ENCODE data around the gene TMCC2.

The TMCC2 gene

DNA sequence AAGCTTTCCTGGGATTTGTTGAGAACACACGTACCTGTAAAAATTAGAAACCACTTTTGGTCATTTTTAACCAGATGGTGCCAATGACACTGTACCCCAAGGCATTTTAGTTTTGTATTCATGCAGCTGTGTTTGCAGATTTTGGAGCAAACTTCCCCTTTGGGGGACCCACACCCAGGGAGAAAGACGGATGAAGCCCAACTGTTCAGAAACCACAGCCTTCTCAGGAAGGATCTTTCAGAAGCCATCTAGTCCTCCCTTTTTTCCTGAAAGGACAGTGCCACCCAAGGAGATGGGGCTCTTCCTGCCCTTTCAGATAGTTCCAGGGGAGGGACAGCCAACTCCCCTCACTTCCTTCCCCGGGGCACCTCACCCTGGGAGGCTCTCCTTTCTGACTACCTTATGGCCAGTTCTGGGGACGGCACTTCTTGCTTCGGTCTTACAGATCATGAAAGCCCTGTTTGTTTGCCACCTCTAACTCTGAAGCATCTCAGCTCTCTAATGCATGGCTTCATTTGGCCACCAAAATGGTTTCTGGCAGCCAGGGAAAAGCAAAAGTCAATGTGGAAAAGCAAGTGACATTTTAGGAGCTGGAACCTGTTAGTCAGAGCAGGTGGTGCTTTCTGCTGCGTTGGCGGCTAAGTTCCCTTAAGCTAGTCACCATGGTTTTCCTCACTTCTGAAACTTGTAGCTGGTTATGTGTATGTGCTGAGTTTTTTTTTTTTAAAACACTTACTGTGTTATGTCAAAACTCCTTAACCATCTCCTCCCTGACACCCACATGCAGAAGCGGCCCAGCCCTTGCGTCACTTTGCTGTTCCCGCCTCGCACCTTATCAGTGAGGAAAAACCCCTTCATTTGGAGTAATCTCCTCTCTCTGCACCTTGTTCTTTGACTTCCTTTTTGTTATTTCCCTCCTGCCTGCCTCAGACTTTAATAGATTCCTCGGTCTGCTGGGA lies 10.1 kb downstream of the TMCC2 start:
- Histone ChIP-seq H3K27me3 (ENCODE audit: control insufficient read depth in 1 of 2, insufficient read depth in 2 of 2, low read length in 2 of 2) (no peaks in the 10 kb centered on the region), H3K4me3 (ENCODE audit: low read depth in 1 of 2, low read length in 2 of 2) (no peak overlapping the region), H3K9me3 (ENCODE audit: control insufficient read depth in 1 of 2, low read length in 2 of 2) (no peaks in the 10 kb centered on the region), H3K9ac (ENCODE audit: low read depth in 1 of 2, low read length in 2 of 2) (no peak overlapping the region), H3K27ac (ENCODE audit: low read depth, low read length) (no peak overlapping the region), H3K4me1 (ENCODE audit: control insufficient read depth in 1 of 2, insufficient read depth in 2 of 2, low read length in 2 of 2) (no peaks in the 10 kb centered on the region), H3K36me3 (ENCODE audit: control insufficient read depth in 1 of 2, insufficient read depth in 2 of 2, low read length in 2 of 2) (no peaks in the 10 kb centered on the region)

DNA sequence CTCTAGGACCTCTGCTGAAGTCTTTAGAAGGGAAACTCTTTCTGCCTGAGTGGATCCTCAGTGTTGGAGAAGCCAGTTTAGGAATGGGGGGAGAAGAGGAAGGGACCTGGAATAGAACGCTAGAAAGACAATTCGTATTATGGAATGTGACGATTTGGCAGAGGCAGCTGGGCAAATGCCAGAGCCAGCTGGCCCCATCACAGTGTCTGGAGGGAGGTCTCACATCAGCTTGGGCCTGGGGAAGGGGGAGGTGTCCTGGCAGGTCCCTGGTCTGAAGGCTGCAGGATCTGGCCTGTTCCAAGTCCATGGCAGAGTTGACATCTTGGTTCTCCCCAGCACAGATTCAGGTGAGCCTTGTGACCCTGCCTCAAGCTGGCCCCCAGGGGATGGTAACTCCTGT lies 11.3 kb downstream of the TMCC2 start:
- no peaks in the 10 kb centered on the region for H3K27me3 ChIP-seq (ENCODE audit: control insufficient read depth in 1 of 2, insufficient read depth in 2 of 2, low read length in 2 of 2)
- no peaks in the 10 kb centered on the region for H3K36me3 ChIP-seq (ENCODE audit: control insufficient read depth in 1 of 2, insufficient read depth in 2 of 2, low read length in 2 of 2)
- no peaks in the 10 kb centered on the region for H3K4me1 ChIP-seq (ENCODE audit: control insufficient read depth in 1 of 2, insufficient read depth in 2 of 2, low read length in 2 of 2)
- H3K9ac ChIP-seq (ENCODE audit: low read depth in 1 of 2, low read length in 2 of 2): no peak overlapping the region
- no peak overlapping the region for H3K27ac ChIP-seq (ENCODE audit: low read depth, low read length)
- H3K4me3 ChIP-seq (ENCODE audit: low read depth in 1 of 2, low read length in 2 of 2): no peak overlapping the region
- no peaks in the 10 kb centered on the region for H3K9me3 ChIP-seq (ENCODE audit: control insufficient read depth in 1 of 2, low read length in 2 of 2)

DNA sequence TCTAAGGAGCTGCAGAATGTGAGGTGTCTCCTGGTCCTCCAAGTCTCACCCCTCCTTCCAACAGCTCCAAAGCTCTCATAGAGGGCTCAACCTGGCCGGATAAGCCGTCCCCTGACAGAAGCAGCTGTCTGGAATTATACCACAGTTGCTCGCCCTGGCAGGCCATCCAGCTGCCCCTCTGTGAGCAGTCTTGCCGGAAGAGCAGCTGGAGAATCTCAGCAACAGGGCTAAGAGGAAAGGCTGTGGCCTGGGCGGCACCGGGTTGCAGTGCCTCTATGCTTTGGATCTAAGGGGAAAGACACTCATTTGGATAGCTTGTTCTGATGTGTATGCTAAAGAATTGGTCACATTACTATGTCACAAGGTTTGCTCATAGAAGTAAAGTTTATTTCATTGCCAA lies 12.4 kb downstream of the TMCC2 start:
- Histone ChIP-seq H3K9ac (ENCODE audit: low read depth in 1 of 2, low read length in 2 of 2) (no peak overlapping the region), H3K4me1 (ENCODE audit: control insufficient read depth in 1 of 2, insufficient read depth in 2 of 2, low read length in 2 of 2) (no peaks in the 10 kb centered on the region), H3K27ac (ENCODE audit: low read depth, low read length) (no peak overlapping the region), H3K4me3 (ENCODE audit: low read depth in 1 of 2, low read length in 2 of 2) (no peak overlapping the region), H3K36me3 (ENCODE audit: control insufficient read depth in 1 of 2, insufficient read depth in 2 of 2, low read length in 2 of 2) (no peaks in the 10 kb centered on the region), H3K27me3 (ENCODE audit: control insufficient read depth in 1 of 2, insufficient read depth in 2 of 2, low read length in 2 of 2) (no peaks in the 10 kb centered on the region), H3K9me3 (ENCODE audit: control insufficient read depth in 1 of 2, low read length in 2 of 2) (no peaks in the 10 kb centered on the region)

DNA sequence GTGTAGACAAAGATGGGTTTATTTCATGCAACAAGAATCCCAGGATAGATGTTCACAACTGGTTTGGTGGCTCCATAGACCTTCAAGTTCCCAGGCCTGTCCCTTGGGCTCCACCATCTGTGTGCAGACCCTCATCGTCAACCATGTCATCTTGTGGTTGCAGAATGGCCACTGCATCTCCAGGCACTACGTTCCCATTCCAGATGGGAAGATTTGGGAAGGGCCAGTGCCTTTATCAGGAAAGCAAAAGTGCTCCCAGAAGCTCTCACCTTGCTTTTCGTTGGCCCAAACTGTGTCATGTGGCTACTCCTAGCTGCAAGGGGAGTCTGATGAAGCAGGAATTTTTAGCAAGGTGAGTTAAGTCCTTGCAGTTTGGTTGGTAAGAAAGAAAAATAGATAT lies 12.8 kb downstream of the TMCC2 start:
- H3K36me3 ChIP-seq (ENCODE audit: control insufficient read depth in 1 of 2, insufficient read depth in 2 of 2, low read length in 2 of 2): no peaks in the 10 kb centered on the region
- H3K4me3 ChIP-seq (ENCODE audit: low read depth in 1 of 2, low read length in 2 of 2): no peak overlapping the region
- H3K9me3 ChIP-seq (ENCODE audit: control insufficient read depth in 1 of 2, low read length in 2 of 2): no peaks in the 10 kb centered on the region
- no peak overlapping the region for H3K9ac ChIP-seq (ENCODE audit: low read depth in 1 of 2, low read length in 2 of 2)
- no peaks in the 10 kb centered on the region for H3K4me1 ChIP-seq (ENCODE audit: control insufficient read depth in 1 of 2, insufficient read depth in 2 of 2, low read length in 2 of 2)
- no peaks in the 10 kb centered on the region for H3K27me3 ChIP-seq (ENCODE audit: control insufficient read depth in 1 of 2, insufficient read depth in 2 of 2, low read length in 2 of 2)
- H3K27ac ChIP-seq (ENCODE audit: low read depth, low read length): no peak overlapping the region

DNA sequence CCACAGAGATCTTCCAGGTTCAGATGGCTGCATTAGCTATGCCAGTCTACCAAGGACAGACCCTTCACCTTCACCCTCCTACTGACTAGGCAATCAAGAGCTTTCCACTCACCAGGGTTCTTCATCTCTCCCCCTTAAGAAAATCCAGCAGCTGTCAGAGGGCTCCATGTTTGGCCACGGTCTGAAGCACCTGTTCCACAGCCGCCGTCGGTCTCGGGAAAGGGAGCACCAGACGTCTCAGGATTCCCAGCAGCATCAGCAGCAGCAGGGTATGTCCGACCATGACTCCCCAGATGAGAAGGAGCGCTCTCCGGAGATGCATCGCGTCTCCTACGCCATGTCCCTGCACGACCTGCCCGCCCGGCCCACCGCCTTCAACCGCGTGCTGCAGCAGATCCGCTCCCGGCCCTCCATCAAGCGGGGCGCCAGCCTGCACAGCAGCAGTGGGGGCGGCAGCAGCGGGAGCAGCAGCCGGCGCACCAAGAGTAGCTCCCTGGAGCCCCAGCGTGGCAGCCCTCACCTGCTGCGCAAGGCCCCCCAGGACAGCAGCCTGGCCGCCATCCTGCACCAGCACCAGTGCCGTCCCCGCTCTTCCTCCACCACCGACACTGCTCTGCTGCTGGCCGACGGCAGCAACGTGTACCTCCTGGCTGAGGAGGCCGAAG lies 13.8 kb downstream of the TMCC2 start:
- Histone ChIP-seq H3K4me1 (ENCODE audit: control insufficient read depth in 1 of 2, insufficient read depth in 2 of 2, low read length in 2 of 2) (peaks cover 0 to under 1% of the 10 kb centered on the region in 2 donors), H3K4me3 (ENCODE audit: low read depth in 1 of 2, low read length in 2 of 2) (no peak overlapping the region), H3K27me3 (ENCODE audit: control insufficient read depth in 1 of 2, insufficient read depth in 2 of 2, low read length in 2 of 2) (no peaks in the 10 kb centered on the region), H3K9me3 (ENCODE audit: control insufficient read depth in 1 of 2, low read length in 2 of 2) (no peaks in the 10 kb centered on the region), H3K27ac (ENCODE audit: low read depth, low read length) (no peak overlapping the region), H3K36me3 (ENCODE audit: control insufficient read depth in 1 of 2, insufficient read depth in 2 of 2, low read length in 2 of 2) (no peaks in the 10 kb centered on the region), H3K9ac (ENCODE audit: low read depth in 1 of 2, low read length in 2 of 2) (no peak overlapping the region)

DNA sequence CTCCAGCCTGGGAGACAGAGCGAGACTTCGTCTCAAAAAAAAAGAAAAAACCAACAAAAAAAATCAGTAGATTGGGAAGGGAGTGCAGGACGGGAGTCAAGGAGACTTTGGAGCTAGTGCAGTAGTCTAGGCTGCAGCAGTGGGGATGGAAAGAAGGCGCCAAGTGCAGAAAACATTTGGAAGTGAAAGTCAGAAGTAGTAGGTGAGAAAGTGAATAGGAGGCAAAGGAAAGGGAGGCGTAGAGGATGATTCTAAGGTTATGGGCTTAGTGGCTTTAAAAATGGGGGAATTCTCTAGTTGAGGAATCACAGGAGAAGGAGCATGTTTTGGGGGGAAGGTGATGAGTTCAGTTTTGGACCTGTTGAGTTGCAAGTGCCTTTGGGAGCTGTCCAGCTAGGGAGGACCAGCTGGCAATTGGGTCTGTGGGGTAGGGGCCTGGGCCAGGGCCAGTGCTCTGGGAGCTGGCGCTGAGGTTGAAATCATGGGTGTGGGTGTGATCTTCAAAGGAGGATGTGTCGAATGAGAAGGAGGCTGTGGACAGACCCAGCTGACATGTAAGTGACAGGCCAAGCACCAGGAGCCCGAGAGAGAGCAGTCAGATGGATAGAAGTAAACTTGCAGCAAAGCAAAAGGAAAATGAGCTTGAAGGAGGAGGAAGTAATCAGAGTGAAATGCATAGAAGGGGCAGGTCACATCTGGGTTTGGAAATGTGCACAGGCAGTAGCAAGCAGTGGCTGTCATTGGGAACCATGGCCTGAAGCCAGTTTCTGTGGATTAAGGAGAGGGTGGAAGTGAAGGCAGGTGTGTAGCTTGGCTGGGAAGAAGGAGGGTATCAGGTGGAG lies 15.8 kb downstream of the TMCC2 start:
- no peaks in the 10 kb centered on the region for H3K9me3 ChIP-seq (ENCODE audit: control insufficient read depth in 1 of 2, low read length in 2 of 2)
- peaks cover 9 to 11% of the 10 kb centered on the region in 2 donors for H3K4me1 ChIP-seq (ENCODE audit: control insufficient read depth in 1 of 2, insufficient read depth in 2 of 2, low read length in 2 of 2)
- no peak overlapping the region for H3K9ac ChIP-seq (ENCODE audit: low read depth in 1 of 2, low read length in 2 of 2)
- H3K36me3 ChIP-seq (ENCODE audit: control insufficient read depth in 1 of 2, insufficient read depth in 2 of 2, low read length in 2 of 2): no peaks in the 10 kb centered on the region
- H3K27ac ChIP-seq (ENCODE audit: low read depth, low read length): no peak overlapping the region
- no peaks in the 10 kb centered on the region for H3K27me3 ChIP-seq (ENCODE audit: control insufficient read depth in 1 of 2, insufficient read depth in 2 of 2, low read length in 2 of 2)
- H3K4me3 ChIP-seq (ENCODE audit: low read depth in 1 of 2, low read length in 2 of 2): no peak overlapping the region

DNA sequence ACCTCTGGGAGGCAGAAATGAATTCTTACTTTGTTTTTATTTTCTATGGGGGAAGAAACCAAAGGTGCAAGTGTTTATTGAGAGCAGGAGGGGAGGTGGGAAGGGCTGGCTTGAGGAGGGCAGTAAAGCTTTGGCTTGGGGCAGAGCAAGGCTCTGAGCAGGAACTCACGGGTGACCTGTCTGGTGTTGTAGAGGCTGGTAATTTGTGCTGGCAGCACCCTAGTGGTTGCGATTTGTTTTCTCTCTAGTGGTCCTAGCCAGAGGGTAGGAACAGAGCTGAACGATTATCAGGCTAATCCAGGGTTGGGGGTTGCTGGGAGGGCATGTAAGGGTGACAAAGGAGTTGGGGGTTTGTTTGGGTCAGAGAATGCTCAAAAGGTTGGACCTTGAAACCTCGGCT lies 16.6 kb downstream of the TMCC2 start:
- no peaks in the 10 kb centered on the region for H3K36me3 ChIP-seq (ENCODE audit: control insufficient read depth in 1 of 2, insufficient read depth in 2 of 2, low read length in 2 of 2)
- H3K4me1 ChIP-seq (ENCODE audit: control insufficient read depth in 1 of 2, insufficient read depth in 2 of 2, low read length in 2 of 2): peaks cover 17% of the 10 kb centered on the region in 2 donors
- H3K4me3 ChIP-seq (ENCODE audit: low read depth in 1 of 2, low read length in 2 of 2): no peak overlapping the region
- no peak overlapping the region for H3K9ac ChIP-seq (ENCODE audit: low read depth in 1 of 2, low read length in 2 of 2)
- no peaks in the 10 kb centered on the region for H3K9me3 ChIP-seq (ENCODE audit: control insufficient read depth in 1 of 2, low read length in 2 of 2)
- H3K27ac ChIP-seq (ENCODE audit: low read depth, low read length): no peak overlapping the region
- H3K27me3 ChIP-seq (ENCODE audit: control insufficient read depth in 1 of 2, insufficient read depth in 2 of 2, low read length in 2 of 2): no peaks in the 10 kb centered on the region

DNA sequence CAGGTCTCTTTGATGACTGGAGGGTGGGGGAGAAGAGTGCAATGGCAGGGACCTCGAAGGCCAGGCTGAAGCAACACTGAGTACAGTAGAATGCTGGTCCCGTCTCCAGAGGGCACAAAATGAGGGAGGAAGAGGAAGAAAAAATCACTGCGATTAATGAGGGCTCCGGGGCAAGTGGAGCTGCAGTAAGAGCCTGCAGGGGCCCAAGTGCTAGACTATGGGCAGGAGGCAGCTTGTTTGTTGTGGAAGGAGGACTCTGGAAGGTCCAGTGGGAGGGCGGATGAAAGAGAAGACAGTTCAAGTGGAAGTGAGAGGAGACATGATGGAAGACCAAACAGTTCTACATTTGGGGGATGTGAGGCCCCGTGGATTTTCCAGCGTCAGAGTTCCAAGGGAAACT lies 17.4 kb downstream of the TMCC2 start:
- no peaks in the 10 kb centered on the region for H3K9me3 ChIP-seq (ENCODE audit: control insufficient read depth in 1 of 2, low read length in 2 of 2)
- no peak overlapping the region for H3K4me3 ChIP-seq (ENCODE audit: low read depth in 1 of 2, low read length in 2 of 2)
- peaks cover 21% of the 10 kb centered on the region in 2 donors for H3K4me1 ChIP-seq (ENCODE audit: control insufficient read depth in 1 of 2, insufficient read depth in 2 of 2, low read length in 2 of 2)
- no peaks in the 10 kb centered on the region for H3K27me3 ChIP-seq (ENCODE audit: control insufficient read depth in 1 of 2, insufficient read depth in 2 of 2, low read length in 2 of 2)
- H3K9ac ChIP-seq (ENCODE audit: low read depth in 1 of 2, low read length in 2 of 2): no peak overlapping the region
- no peaks in the 10 kb centered on the region for H3K36me3 ChIP-seq (ENCODE audit: control insufficient read depth in 1 of 2, insufficient read depth in 2 of 2, low read length in 2 of 2)
- no peak overlapping the region for H3K27ac ChIP-seq (ENCODE audit: low read depth, low read length)

DNA sequence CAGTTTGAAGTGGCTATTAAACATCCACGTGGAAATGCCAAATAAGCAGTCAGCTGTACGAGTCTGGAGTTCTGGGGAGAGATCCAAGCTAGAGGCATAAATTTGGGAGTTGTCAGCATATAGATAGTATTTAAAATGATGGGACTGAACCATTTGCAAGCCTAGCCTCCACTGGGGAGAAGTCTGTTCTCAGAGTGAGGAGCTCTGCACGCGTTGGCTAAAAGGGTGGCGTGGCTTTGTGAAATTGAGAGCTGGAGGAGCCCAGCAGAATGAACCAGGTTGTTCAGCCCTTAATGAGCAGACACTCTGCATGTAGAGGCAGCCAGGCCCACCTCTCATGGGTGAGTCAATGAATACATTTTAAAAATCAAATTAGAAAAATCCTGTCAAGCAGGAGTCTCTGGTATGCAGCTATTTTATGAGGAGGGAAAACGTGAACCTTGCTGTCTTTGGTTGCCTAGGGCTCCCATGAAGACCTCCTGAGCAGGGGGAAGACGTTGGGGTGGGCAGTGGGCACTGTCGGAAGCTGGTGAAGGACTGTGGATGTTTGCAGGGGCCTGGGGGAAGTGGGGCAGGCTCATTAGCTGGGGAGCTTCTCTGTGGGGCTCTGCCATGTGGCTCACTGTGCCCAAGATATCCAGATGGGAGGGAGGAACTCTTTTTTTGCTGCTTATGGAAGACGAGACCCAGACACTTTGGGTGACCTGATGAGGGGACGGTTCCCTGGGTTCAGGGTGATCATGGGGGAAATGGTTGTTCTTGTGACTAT lies 18.8 kb downstream of the TMCC2 start:
- Histone ChIP-seq H3K27me3 (ENCODE audit: control insufficient read depth in 1 of 2, insufficient read depth in 2 of 2, low read length in 2 of 2) (no peaks in the 10 kb centered on the region), H3K4me1 (ENCODE audit: control insufficient read depth in 1 of 2, insufficient read depth in 2 of 2, low read length in 2 of 2) (peaks cover 21% of the 10 kb centered on the region in 2 donors), H3K36me3 (ENCODE audit: control insufficient read depth in 1 of 2, insufficient read depth in 2 of 2, low read length in 2 of 2) (no peaks in the 10 kb centered on the region), H3K9me3 (ENCODE audit: control insufficient read depth in 1 of 2, low read length in 2 of 2) (no peaks in the 10 kb centered on the region), H3K4me3 (ENCODE audit: low read depth in 1 of 2, low read length in 2 of 2) (no peak overlapping the region), H3K9ac (ENCODE audit: low read depth in 1 of 2, low read length in 2 of 2) (no peak overlapping the region), H3K27ac (ENCODE audit: low read depth, low read length) (no peak overlapping the region)
